Measurements from ENCODE around the gene TMSB15B.

- TF ChIP-seq CTCF (IDR thresholded peaks at IDR 0.05) (peak; percentile 35 to 50 (median 40)), POLR2A (IDR thresholded peaks at IDR 0.05) (no peak), EP300 (IDR thresholded peaks at IDR 0.05; ENCODE audit: low read depth) (no peak)
Observed at GRCh38 chrX:103941201-103941975, 21.0 kb upstream of the TMSB15B start.

Data from transverse colon (tissue), 3 donors.